Nephron progenitor cell (in vitro differentiated cells): ENCODE measurements around the gene UBE2H.

Experiments used
- DNase-seq: peaks from one replicate; pipeline ENCODE4 v3.0.0; 2021
- H3K27ac Mint-ChIP-seq: 2 replicates; pipeline ENCODE4 v1.8.0; 2021; ENCODE audit warnings: mild to moderate bottlenecking, moderate library complexity, mixed read lengths
- H3K27me3 Mint-ChIP-seq: 2 replicates; pipeline ENCODE4 v1.8.0; 2021; ENCODE audit warnings: mild to moderate bottlenecking, low read depth, mixed read lengths; ENCODE audit not compliant: poor library complexity
- H3K36me3 Mint-ChIP-seq: 2 replicates; pipeline ENCODE4 v1.8.0; 2021; ENCODE audit warnings: low read depth, mixed read lengths
- H3K4me1 Mint-ChIP-seq: 2 replicates; pipeline ENCODE4 v1.8.0; 2021; ENCODE audit warnings: mixed read lengths
- H3K4me3 Mint-ChIP-seq: 2 replicates; pipeline ENCODE4 v1.8.0; 2021; ENCODE audit warnings: mild to moderate bottlenecking, moderate library complexity, mixed read lengths
- H3K9me3 Mint-ChIP-seq: 2 replicates; pipeline ENCODE4 v1.8.0; 2021; ENCODE audit warnings: mild to moderate bottlenecking, moderate library complexity, mixed read lengths
- CTCF ChIP-seq: fragments of 200-600 bp; sonication (generic); IDR thresholded peaks from 2 replicates; pipeline ENCODE4 v1.5.0; 2021; ENCODE audit warnings: antibody characterized with exemption

Gene UBE2H

DNA sequence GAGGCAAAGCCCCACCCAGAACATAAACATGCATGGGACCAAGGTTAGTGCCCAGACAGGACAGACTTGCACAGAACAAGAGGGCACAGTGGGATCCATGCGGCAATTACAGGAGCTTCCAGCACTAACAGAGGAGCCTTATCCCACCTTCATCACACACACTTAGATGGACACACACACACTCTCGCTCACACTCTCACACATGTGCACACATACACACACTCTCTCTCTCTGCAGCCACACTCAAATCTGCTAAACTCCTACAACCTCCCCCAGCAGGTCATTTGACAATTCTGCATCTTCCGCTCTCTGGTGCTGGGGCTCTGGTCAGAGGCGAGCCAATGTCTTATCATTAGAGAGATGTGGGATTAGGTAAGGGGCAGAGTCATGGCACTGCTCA, 120.5 kb downstream of the UBE2H start:
- Mint-ChIP-seq H3K36me3 (peaks cover 38% of the 10 kb centered on the region), H3K27me3 (peaks cover 1% of the 10 kb centered on the region), H3K4me1 (peaks cover 70% of the 10 kb centered on the region), H3K9me3 (no peaks in the 10 kb centered on the region), H3K4me3 (no peak overlapping the region), H3K27ac (peak overlapping the region; percentile 57)
- DNase-seq = no peak
- TF ChIP-seq CTCF = no peak

GRCh38 chr7:129831424-129832058, 121.2 kb downstream of the UBE2H start:
- no peak for TF ChIP-seq CTCF
- Mint-ChIP-seq H3K27me3 (peaks cover 4% of the 10 kb centered on the region), H3K27ac (peak overlapping the region; percentile 57), H3K36me3 (peaks cover 34% of the 10 kb centered on the region), H3K4me3 (no peak overlapping the region), H3K4me1 (peaks cover 65% of the 10 kb centered on the region), H3K9me3 (no peaks in the 10 kb centered on the region)
- DNase-seq = no peak

GRCh38 chr7:129830949-129831348, 121.8 kb downstream of the UBE2H start:
- Mint-ChIP-seq H3K36me3 (peaks cover 30% of the 10 kb centered on the region), H3K4me1 (peaks cover 59% of the 10 kb centered on the region), H3K27me3 (peaks cover 4% of the 10 kb centered on the region), H3K27ac (peak overlapping the region; percentile 85), H3K9me3 (no peaks in the 10 kb centered on the region), H3K4me3 (peak overlapping the region; percentile 11)
- TF ChIP-seq CTCF = no peak
- DNase-seq = no peak

GRCh38 chr7:129829737-129830631, 122.8 kb downstream of the UBE2H start:
- peaks cover 26% of the 10 kb centered on the region for H3K36me3 Mint-ChIP-seq
- peak overlapping the region; percentile 91 for H3K27ac Mint-ChIP-seq
- DNase-seq = peak; percentile 69
- H3K4me1 Mint-ChIP-seq = peaks cover 58% of the 10 kb centered on the region
- H3K4me3 Mint-ChIP-seq = peak overlapping the region; percentile 40
- peaks cover 4% of the 10 kb centered on the region for H3K27me3 Mint-ChIP-seq
- H3K9me3 Mint-ChIP-seq = no peaks in the 10 kb centered on the region
- peak; percentile 78 for TF ChIP-seq CTCF

- Mint-ChIP-seq H3K27me3 (peaks cover 4% of the 10 kb centered on the region), H3K27ac (peak overlapping the region; percentile 22), H3K4me3 (no peak overlapping the region), H3K36me3 (peaks cover 18% of the 10 kb centered on the region), H3K4me1 (peaks cover 56% of the 10 kb centered on the region), H3K9me3 (no peaks in the 10 kb centered on the region)
- TF ChIP-seq CTCF = no peak
- no peak for DNase-seq
These were observed 123.6 kb downstream of the UBE2H start for GRCh38 chr7:129828989-129829736.
